OCI-LY3 (cell line): ENCODE results near the gene ZNF202.
"Not testable (repeated sequence)": the region's sequence is repeated elsewhere in the genome, so short reads cannot be mapped to it uniquely, and the experiment has no call there.

Experiments
- H2AFZ ChIP-seq: fragments of 200-600, 300-600 bp; shearing (Covaris generic); 2 replicates; pipeline ENCODE4 v1.6.0; 2014; ENCODE audit warnings: antibody characterized with exemption, low read depth, low read length
- H3K27ac ChIP-seq: fragments of 200-600, 300-600 bp; sonication (generic); 2 replicates; pipeline ENCODE4 v1.5.1; 2014; ENCODE audit warnings: mild to moderate bottlenecking, low read length, moderate library complexity, mixed read lengths
- H3K27me3 ChIP-seq: fragments of 200-600, 300-600 bp; sonication (generic); 2 replicates; pipeline ENCODE4 v1.6.1; 2014; ENCODE audit warnings: low read depth, low read length, mixed read lengths
- H3K36me3 ChIP-seq: fragments of 200-600, 300-600 bp; sonication (generic); replicated peaks from 2 replicates; pipeline ENCODE3; 2014; ENCODE audit warnings: low read depth, low read length, mixed read lengths
- H3K4me1 ChIP-seq: fragments of 300-600, 200-600 bp; sonication (generic); 2 replicates; pipeline ENCODE4 v1.6.1; 2014; ENCODE audit warnings: low read length, mixed read lengths
- H3K4me2 ChIP-seq: fragments of 200-600, 300-600 bp; sonication (generic); 2 replicates; pipeline ENCODE4 v1.6.1; 2014; ENCODE audit warnings: low read length, mixed read lengths
- H3K4me3 ChIP-seq: fragments of 300-600, 200-600 bp; sonication (generic); 2 replicates; pipeline ENCODE4 v1.5.1; 2014; ENCODE audit warnings: antibody characterized with exemption, mild to moderate bottlenecking, low read length, moderate library complexity
- H3K79me2 ChIP-seq: fragments of 300-600, 200-600 bp; shearing (Covaris generic); 2 replicates; pipeline ENCODE4 v1.6.1; 2014; ENCODE audit warnings: mild to moderate bottlenecking, low read length, mixed read lengths
- H3K9ac ChIP-seq: fragments of 300-600, 200-600 bp; shearing (Covaris generic); 2 replicates; pipeline ENCODE4 v1.6.0; 2014; ENCODE audit warnings: mild to moderate bottlenecking, low read length, moderate library complexity
- H3K9me3 ChIP-seq: fragments of 200-600, 300-600 bp; shearing (Covaris generic); 2 replicates; pipeline ENCODE4 v1.6.1; 2014; ENCODE audit warnings: low read length, mixed read lengths; ENCODE audit not compliant: insufficient read depth
- H4K20me1 ChIP-seq: fragments of 200-600, 300-600 bp; sonication (generic); 2 replicates; pipeline ENCODE4 v1.6.1; 2016; ENCODE audit warnings: low read length, mixed read lengths; ENCODE audit not compliant: insufficient read depth
- CTCF ChIP-seq: fragments of 200-600, 300-600 bp; sonication (generic); IDR thresholded peaks from 2 replicates; pipeline ENCODE4 v1.5.1; 2014; ENCODE audit warnings: antibody characterized with exemption, low read length, low read depth
- EZH2phosphoT487 ChIP-seq: fragments of 200-600 bp; shearing (Covaris generic); IDR thresholded peaks from 2 replicates; pipeline ENCODE4 v1.6.1; 2018; ENCODE audit warnings: antibody characterized with exemption, mixed run types, low read depth

Gene ZNF202

GRCh38 chr11:123753110-123753509 lies 11.7 kb upstream of the ZNF202 start:
- Histone ChIP-seq H2AFZ (0 out of 2 replicates have a peak overlapping the region, but pooled peaks have one; percentile 13), H3K79me2 (no peaks in the 10 kb centered on the region), H3K27ac (no peak overlapping the region), H3K9ac (no peak overlapping the region), H3K4me1 (no peaks in the 10 kb centered on the region), H3K27me3 (0 out of 2 replicates have a peak, but pooled peaks cover 4% of the 10 kb centered on the region), H3K36me3 (no peaks in the 10 kb centered on the region), H3K4me2 (no peak overlapping the region), H3K4me3 (no peak overlapping the region), H3K9me3 (no peaks in the 10 kb centered on the region), H4K20me1 (no peaks in the 10 kb centered on the region)
- TF ChIP-seq EZH2phosphoT487 (no peak), CTCF (no peak)

GRCh38 chr11:123751781-123752180 lies 10.3 kb upstream of the ZNF202 start:
- no peaks in the 10 kb centered on the region for H4K20me1 ChIP-seq
- TF ChIP-seq EZH2phosphoT487 (no peak), CTCF (no peak)
- H3K9ac ChIP-seq: no peak overlapping the region
- H3K4me3 ChIP-seq: no peak overlapping the region
- no peaks in the 10 kb centered on the region for H3K27me3 ChIP-seq
- no peak overlapping the region for H3K27ac ChIP-seq
- H3K4me2 ChIP-seq: no peak overlapping the region
- no peaks in the 10 kb centered on the region for H3K4me1 ChIP-seq
- no peak overlapping the region for H2AFZ ChIP-seq
- no peaks in the 10 kb centered on the region for H3K9me3 ChIP-seq
- no peaks in the 10 kb centered on the region for H3K36me3 ChIP-seq
- no peaks in the 10 kb centered on the region for H3K79me2 ChIP-seq

GRCh38 chr11:123748349-123748748 lies 6.9 kb upstream of the ZNF202 start:
- H3K4me1 ChIP-seq, H3K27ac ChIP-seq, H3K27me3 ChIP-seq, H3K9me3 ChIP-seq, H3K4me2 ChIP-seq, H3K36me3 ChIP-seq, H3K79me2 ChIP-seq, H4K20me1 ChIP-seq, H3K4me3 ChIP-seq, H2AFZ ChIP-seq, H3K9ac ChIP-seq: not testable (repeated sequence)

GRCh38 chr11:123745764-123746451 lies 4.4 kb upstream of the ZNF202 start:
- no peaks in the 10 kb centered on the region for H3K9me3 ChIP-seq
- TF ChIP-seq EZH2phosphoT487 (no peak), CTCF (no peak)
- no peaks in the 10 kb centered on the region for H3K36me3 ChIP-seq
- no peaks in the 10 kb centered on the region for H3K27me3 ChIP-seq
- peaks cover 5% of the 10 kb centered on the region for H3K79me2 ChIP-seq
- no peaks in the 10 kb centered on the region for H4K20me1 ChIP-seq
- peaks cover 4% of the 10 kb centered on the region; the same call in 1 of the 2 replicates for H3K4me1 ChIP-seq
- H3K27ac ChIP-seq: no peak overlapping the region
- H3K9ac ChIP-seq: no peak overlapping the region
- H3K4me3 ChIP-seq: no peak overlapping the region
- H2AFZ ChIP-seq: no peak overlapping the region
- no peak overlapping the region for H3K4me2 ChIP-seq
